ENCODE measurements around the gene ATP9B.

- TF ChIP-seq CTCF (conservative IDR thresholded peaks at IDR 0.05; ENCODE audit: low read depth, low read length): no peak
- TF ChIP-seq EZH2 (IDR thresholded peaks at IDR 0.05; ENCODE audit: borderline replicate concordance, low read depth, low read length, poor library complexity, severe bottlenecking): no peak
Observed at GRCh38 chr18:79343567-79344207, 274.5 kb downstream of the ATP9B start.

Measured in A673 (cell line).